PC-9 (cell line): ENCODE data around the gene HERPUD2. TPM values are rescaled to one million over a fixed set of nuclear protein-coding genes. Genes with fewer than 3 reads are reported as not detected.

ENCODE experiments used
- BruUV-seq: library from RNA; stranded (reverse); fragments of 400-500 nt; replicated peaks from 2 replicates; lab custom pipeline; 2021; lab: Mats Ljungman, UMichigan
- CTCF ChIA-PET: fragments of 300-600 bp; sonication (Branson Sonifier 250); formaldehyde crosslinking; loops from one replicate; lab custom pipeline; 2022; ENCODE audit warnings: antibody characterized with exemption; lab: Charles Lee
- POLR2A ChIA-PET: fragments of 300-600 bp; sonication (Branson Sonifier 250); formaldehyde crosslinking; loops from one replicate; lab custom pipeline; 2022; ENCODE audit warnings: antibody characterized with exemption; ENCODE audit not compliant: unreplicated experiment; lab: Charles Lee
- DNase-seq, 2 experiments: peaks; one replicate each; pipeline versions ENCODE4 v3.0.0 to v3.0.0-alpha.2; 2015 to 2022; ENCODE audit warnings: mixed read lengths in 1 of 2
- H2AFZ ChIP-seq: fragments of 200-600 bp; sonication (generic); 2 replicates; pipeline ENCODE4 v1.8.1; 2017; ENCODE audit warnings: antibody characterized with exemption
- H3F3A ChIP-seq: fragments of 200-600 bp; sonication (generic); 2 replicates; pipeline ENCODE4 v1.8.1; 2017; ENCODE audit warnings: antibody characterized with exemption, mild to moderate bottlenecking, low read depth; ENCODE audit not compliant: insufficient read depth
- H3K27ac ChIP-seq: fragments of 200-600 bp; sonication (generic); 2 replicates; pipeline ENCODE4 v1.6.1; 2016; ENCODE audit warnings: mixed run types
- H3K27me3 ChIP-seq: fragments of 200-600 bp; sonication (generic); 2 replicates; pipeline ENCODE4 v1.6.1; 2016; ENCODE audit warnings: low read depth, mixed run types; ENCODE audit not compliant: insufficient read depth
- H3K36me3 ChIP-seq: fragments of 200-600 bp; sonication (generic); 2 replicates; pipeline ENCODE4 v1.6.1; 2016; ENCODE audit warnings: low read depth, mixed run types
- H3K4me1 ChIP-seq: fragments of 200-600 bp; sonication (generic); replicated peaks from 2 replicates; pipeline ENCODE4 v1.6.1; 2016; ENCODE audit warnings: mixed run types; ENCODE audit not compliant: insufficient read depth
- H3K4me2 ChIP-seq: fragments of 200-600 bp; sonication (generic); 2 replicates; pipeline ENCODE4 v1.6.1; 2017; ENCODE audit warnings: mixed run types
- H3K4me3 ChIP-seq: fragments of 200-600 bp; sonication (generic); 2 replicates; pipeline ENCODE4 v1.6.1; 2016; ENCODE audit warnings: mixed run types
- H3K79me2 ChIP-seq: fragments of 200-600 bp; sonication (generic); 2 replicates; pipeline ENCODE4 v1.6.1; 2017; ENCODE audit warnings: low read depth, mixed run types
- H3K9me2 ChIP-seq: fragments of 200-600 bp; sonication (generic); 2 replicates; pipeline ENCODE4 v1.8.1; 2017; ENCODE audit warnings: mild to moderate bottlenecking; ENCODE audit not compliant: insufficient read depth
- H3K9me3 ChIP-seq: fragments of 200-600 bp; sonication (generic); 2 replicates; pipeline ENCODE4 v1.8.1; 2016; ENCODE audit warnings: low read depth; ENCODE audit not compliant: insufficient read depth
- H4K20me1 ChIP-seq: fragments of 200-600 bp; sonication (generic); 2 replicates; pipeline ENCODE4 v1.8.1; 2017; ENCODE audit not compliant: insufficient read depth
- EZH2 ChIP-seq: fragments of 200-600 bp; sonication (generic); IDR thresholded peaks from 2 replicates; pipeline ENCODE4 v1.8.0; 2017; ENCODE audit warnings: antibody characterized with exemption, low read depth
- intact Hi-C: fragments of 100-400 bp; cut with micrococcal nuclease; formaldehyde crosslinking; loops from one replicate; pipeline ENCODE4 v1.10.0; 2022; ENCODE audit not compliant: unreplicated experiment
- total RNA-seq: library from RNA; stranded (reverse); gene quantifications from 2 replicates; pipeline ENCODE4 v1.2.3, GENCODE V29; 2021
- TF ChIP-seq, protein P1 (sequence below): fragments of 200-600 bp; sonication (generic); conservative IDR thresholded peaks from 2 replicates; pipeline ENCODE4 v1.6.1; 2017; ENCODE audit warnings: mixed run types, antibody characterized with exemption, mild to moderate bottlenecking, moderate library complexity

The HERPUD2 gene
- total RNA-seq, 1 experiment from 2014 or later = 53.4 TPM

DNA sequence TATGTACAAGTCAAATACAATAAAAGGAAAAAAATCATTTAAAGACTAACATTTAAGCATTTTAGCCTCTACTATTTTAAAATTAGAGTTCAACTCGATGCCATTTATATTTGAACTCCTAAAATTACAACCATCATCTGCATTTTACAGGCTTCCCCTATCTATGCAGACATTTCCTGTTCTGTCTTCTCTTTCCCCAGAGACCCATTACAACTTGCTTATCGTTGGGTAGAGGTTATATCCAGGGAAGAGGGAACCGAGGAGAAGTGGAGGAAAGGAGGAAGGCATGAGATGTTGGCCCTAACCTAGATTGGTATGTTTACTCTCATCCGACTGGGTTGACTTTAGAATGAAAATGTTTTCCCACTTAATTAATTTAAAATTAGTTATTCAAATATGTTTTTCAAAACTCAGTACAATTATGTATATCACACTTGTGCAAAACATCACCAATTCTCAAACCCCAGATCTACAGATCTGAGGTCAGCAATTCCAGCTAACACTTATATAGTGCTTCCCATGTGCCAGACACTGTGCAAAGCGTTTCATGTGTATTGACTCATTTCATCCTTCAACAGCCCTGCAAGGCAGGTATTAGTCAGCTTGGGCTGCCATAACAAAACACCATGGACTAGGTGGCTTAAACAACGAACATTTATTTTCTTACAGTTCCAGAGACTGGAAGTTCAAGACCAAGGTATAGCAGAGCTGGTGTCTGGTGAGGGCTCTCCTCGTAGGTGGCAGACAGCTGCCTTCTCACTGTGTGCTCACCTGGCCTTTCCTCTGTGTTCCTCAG is 27.3 kb upstream of the HERPUD2 start:
- CTCF ChIA-PET = no interaction called here
- Histone ChIP-seq H3K27me3 (no peaks in the 10 kb centered on the region), H3K27ac (no peak overlapping the region), H3K9me2 (0 out of 2 replicates have a peak, but pooled peaks cover 4% of the 10 kb centered on the region), H3K36me3 (no peaks in the 10 kb centered on the region), H3K9me3 (no peaks in the 10 kb centered on the region), H4K20me1 (no peaks in the 10 kb centered on the region), H3F3A (no peaks in the 10 kb centered on the region), H3K79me2 (no peaks in the 10 kb centered on the region), H3K4me1 (no peaks in the 10 kb centered on the region), H2AFZ (no peak overlapping the region), H3K4me3 (no peak overlapping the region), H3K4me2 (no peak overlapping the region)
- TF ChIP-seq, protein P1, sequence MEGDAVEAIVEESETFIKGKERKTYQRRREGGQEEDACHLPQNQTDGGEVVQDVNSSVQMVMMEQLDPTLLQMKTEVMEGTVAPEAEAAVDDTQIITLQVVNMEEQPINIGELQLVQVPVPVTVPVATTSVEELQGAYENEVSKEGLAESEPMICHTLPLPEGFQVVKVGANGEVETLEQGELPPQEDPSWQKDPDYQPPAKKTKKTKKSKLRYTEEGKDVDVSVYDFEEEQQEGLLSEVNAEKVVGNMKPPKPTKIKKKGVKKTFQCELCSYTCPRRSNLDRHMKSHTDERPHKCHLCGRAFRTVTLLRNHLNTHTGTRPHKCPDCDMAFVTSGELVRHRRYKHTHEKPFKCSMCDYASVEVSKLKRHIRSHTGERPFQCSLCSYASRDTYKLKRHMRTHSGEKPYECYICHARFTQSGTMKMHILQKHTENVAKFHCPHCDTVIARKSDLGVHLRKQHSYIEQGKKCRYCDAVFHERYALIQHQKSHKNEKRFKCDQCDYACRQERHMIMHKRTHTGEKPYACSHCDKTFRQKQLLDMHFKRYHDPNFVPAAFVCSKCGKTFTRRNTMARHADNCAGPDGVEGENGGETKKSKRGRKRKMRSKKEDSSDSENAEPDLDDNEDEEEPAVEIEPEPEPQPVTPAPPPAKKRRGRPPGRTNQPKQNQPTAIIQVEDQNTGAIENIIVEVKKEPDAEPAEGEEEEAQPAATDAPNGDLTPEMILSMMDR = no peak
- TF ChIP-seq EZH2 = no peak
- no TSS peak for BruUV-seq
- DNase-seq = no peak
- POLR2A ChIA-PET = no interaction called here
- intact Hi-C loops = no loop called here

DNA sequence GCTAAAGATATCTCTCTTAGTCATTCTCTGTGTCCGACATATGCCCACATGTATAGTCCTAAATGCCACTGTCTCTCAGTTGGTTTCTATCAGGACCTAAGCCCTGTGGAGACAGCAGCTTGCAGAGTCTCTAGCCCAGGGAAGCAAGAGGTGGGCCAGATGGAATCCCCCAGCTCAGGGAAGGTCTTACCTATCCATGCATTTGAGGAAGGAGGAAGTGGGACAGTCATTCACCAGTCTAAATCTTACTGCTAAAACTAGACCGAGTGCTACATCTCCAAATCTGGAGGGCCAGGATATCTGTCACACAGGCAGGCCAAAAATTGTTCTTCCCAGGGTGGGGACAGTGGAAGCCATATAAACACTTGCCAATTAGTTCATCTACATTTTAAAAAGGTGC is 26.4 kb upstream of the HERPUD2 start:
- H3K9me2 ChIP-seq = 0 out of 2 replicates have a peak, but pooled peaks cover 4% of the 10 kb centered on the region
- no peak overlapping the region for H3K27ac ChIP-seq
- H3K9me3 ChIP-seq = no peaks in the 10 kb centered on the region
- H3K4me2 ChIP-seq = no peak overlapping the region
- H3K79me2 ChIP-seq = no peaks in the 10 kb centered on the region
- H3K27me3 ChIP-seq = no peaks in the 10 kb centered on the region
- CTCF ChIA-PET = no interaction called here
- no peaks in the 10 kb centered on the region for H4K20me1 ChIP-seq
- intact Hi-C loops = no loop called here
- BruUV-seq = no TSS peak
- TF ChIP-seq, protein P1 = no peak
- no peak for TF ChIP-seq EZH2
- no peak overlapping the region for H2AFZ ChIP-seq
- no peaks in the 10 kb centered on the region for H3K4me1 ChIP-seq
- DNase-seq = no peak
- POLR2A ChIA-PET = no interaction called here
- H3K36me3 ChIP-seq = no peaks in the 10 kb centered on the region
- H3K4me3 ChIP-seq = no peak overlapping the region
- no peaks in the 10 kb centered on the region for H3F3A ChIP-seq

DNA sequence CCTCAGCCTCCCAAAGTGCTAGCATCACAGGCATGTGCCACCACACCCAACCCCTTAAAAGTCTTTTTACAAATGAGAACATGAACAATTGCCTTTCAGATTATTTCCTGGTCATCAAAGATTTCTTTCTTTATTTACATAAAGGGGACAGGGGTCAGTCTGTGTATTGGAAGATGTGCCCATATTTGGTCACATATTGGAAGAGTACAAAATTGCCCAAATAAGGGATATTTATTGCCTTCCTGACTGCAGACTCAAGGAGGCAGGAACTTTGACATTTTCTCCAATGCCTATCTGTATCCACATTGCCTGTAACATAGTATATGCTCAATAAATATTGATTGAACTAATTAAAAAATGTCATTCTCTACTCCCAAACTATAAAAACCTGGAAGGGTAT is 25.9 kb upstream of the HERPUD2 start:
- intact Hi-C loops = no loop called here
- Histone ChIP-seq H3K4me1 (no peaks in the 10 kb centered on the region), H3F3A (no peaks in the 10 kb centered on the region), H3K27me3 (no peaks in the 10 kb centered on the region), H3K4me3 (no peak overlapping the region), H3K79me2 (no peaks in the 10 kb centered on the region), H3K9me2 (0 out of 2 replicates have a peak, but pooled peaks cover 4% of the 10 kb centered on the region), H3K4me2 (no peak overlapping the region), H4K20me1 (no peaks in the 10 kb centered on the region), H3K36me3 (no peaks in the 10 kb centered on the region), H2AFZ (no peak overlapping the region), H3K9me3 (no peaks in the 10 kb centered on the region), H3K27ac (no peak overlapping the region)
- ChIA-PET POLR2A (no interaction called here), CTCF (no interaction called here)
- BruUV-seq = no TSS peak
- TF ChIP-seq EZH2 = no peak
- TF ChIP-seq, protein P1 = no peak
- no peak for DNase-seq
